Central memory CD4-positive, alpha-beta T cell (primary cell): Measurements from ENCODE around the gene ELOVL3.

ENCODE experiments used
- DNase-seq: peaks from one replicate; pipeline ENCODE4 v3.0.0; 2022

Gene ELOVL3

DNA sequence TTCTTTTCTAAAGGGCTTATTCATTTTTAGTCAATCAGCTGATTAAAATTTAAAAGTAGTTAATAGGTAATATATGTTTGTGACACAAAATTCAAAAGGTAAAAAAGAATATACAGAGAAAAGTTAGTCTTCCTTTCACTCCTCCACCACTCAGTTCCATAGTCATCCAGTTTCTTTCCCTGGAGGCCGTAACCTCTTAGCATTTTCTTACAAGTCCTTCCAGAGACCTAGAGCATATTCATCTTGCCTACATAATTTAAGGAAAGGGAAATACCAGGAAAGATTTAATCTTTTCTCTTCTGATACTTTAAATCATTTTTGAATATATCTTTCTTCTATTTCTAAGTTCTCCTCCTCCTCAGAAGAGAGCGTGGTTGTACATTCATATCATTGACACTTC is 29.3 kb downstream of the ELOVL3 start:
- no peak for DNase-seq

DNA sequence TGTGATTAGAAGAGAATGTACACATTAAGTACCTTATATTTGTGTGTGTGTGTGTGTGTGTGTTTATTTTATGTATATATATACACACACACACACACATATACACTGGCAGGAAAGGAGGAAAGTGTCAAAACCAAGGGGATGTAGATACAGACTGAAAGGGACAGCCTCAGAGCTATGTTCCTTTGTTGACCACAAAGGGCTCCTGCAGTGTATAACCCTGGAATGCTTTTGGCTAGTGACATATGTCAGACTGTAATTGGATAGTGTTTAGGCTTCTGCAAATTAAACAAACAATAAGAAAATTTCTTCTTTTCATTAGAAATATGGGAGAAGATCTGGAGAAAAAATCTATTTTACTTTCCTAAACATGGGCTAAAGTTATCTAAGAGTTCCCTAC is 35.1 kb downstream of the ELOVL3 start:
- DNase-seq = no peak

DNA sequence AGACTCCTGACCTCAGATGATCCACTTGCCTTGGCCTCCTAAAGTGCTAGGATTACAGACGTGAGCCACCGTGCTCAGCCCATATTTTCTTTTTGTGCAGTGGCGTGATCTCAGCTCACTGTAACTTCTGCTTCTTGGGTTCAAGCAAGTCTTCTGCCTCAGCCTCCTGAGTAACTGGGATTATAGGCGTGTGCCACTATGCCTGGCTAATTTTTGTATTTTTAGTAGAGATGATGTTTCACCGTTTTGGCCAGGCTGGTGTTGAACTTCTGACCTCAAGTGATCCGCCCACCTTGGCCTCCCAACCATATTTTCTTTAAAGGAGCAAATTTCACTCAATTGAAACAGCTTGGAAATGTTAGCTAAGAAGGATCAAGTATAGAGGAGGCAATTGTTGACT is 35.7 kb downstream of the ELOVL3 start:
- no peak for DNase-seq

GRCh38 chr10:102262744-102263370 is 36.8 kb downstream of the ELOVL3 start:
- DNase-seq = no peak

DNA sequence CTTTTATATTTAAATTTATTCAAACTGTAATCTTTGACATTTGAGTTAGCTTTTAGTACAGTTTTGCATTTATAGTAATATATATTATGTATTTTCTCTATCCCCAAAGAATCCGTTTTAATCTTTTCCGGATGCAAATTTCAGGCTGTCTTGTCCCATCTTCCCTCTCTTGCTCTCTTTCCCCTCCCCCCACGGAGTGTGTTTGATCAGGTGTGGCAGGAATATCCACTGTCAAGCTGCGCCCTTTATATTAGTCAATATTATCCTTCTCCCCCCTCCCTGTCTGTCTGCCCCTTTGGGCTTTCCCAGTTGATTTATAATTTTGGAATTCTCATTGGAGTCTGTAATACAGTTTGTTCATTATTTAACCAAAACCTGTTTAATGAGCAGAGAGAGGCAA is 38.3 kb downstream of the ELOVL3 start:
- DNase-seq = no peak

DNA sequence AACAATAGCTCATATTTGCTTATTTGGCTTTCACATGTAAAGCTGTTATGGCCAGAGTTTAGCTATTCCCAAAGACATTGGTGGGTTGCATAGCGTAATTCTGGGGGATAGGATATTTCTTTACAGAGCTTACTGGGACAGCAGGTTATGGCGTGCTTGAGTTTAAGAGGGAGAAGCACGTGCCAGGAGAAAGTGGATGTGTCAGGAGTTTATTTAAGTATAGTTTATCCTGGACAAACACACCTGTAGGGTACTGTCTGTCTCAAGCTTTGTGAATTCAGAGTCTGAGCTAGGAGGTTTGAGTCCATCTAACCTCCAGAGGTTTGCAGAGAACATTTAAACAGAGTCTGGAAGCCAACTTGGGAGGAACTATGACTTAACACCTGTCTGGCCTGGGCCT is 40.6 kb downstream of the ELOVL3 start:
- no peak for DNase-seq

GRCh38 chr10:102267748-102268147 is 41.6 kb downstream of the ELOVL3 start:
- DNase-seq = no peak

DNA sequence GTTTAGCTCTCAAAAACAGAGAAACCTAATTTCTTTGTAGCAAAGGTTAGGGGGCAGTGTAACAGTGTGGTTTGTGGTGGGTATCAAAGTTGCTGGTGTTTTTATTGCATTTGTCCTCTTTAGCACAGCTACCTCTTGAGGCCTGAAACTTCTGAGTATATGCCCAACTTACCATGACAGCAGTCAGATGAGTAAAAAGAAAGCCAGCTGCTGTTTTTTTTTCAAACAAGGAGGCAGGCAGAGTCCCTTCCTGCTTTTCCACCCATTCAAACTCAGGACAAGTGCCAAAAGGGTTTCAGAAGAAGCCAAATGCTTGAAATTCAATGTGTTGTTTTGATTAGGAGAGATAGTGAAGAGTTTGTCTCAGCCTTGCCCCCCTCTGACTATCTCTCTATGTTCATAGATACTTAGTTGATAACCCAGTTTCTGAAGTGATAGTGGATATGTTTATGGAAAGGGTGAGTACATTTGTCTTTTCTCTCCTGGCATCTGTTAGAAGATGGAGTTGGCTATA is 42.3 kb downstream of the ELOVL3 start:
- DNase-seq = no peak

DNA sequence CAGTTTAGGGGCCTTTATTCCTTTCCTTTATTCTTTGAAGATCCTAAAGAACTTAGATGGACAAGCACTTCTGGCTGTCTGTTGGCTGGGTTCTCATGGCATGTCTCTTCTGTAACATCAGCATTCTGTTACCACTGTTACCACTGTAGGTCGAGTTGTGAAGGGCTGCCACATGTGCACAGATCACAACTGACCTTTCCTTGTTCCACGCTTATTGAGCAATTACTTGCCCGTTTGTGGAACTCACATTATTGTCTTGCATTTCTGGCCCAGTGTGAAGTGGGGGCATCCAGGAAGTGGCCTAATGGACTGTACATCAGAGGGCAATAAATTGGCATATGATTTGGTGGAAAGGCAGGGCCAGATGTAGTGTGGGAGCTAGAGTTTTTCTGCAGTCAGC is 42.9 kb downstream of the ELOVL3 start:
- DNase-seq = no peak

- no peak for DNase-seq
These were observed 48.0 kb downstream of the ELOVL3 start for GRCh38 chr10:102274062-102274461.

GRCh38 chr10:102275343-102275742 is 49.2 kb downstream of the ELOVL3 start:
- DNase-seq = no peak

- DNase-seq = no peak
These were observed 53.0 kb downstream of the ELOVL3 start for GRCh38 chr10:102279104-102279503.
